CD14-positive monocyte (primary cell): Measurements from ENCODE around the gene NTSR2. TPM values are rescaled to one million over a fixed set of nuclear protein-coding genes. Genes with fewer than 3 reads are reported as not detected.

ENCODE experiments used
- DNase-seq, 3 donors: peaks; one replicate each; pipeline ENCODE4 v3.0.0-alpha.2; 2011 to 2022
- H2AFZ ChIP-seq: 2 replicates; pipeline ENCODE4 v1.6.0; 2012; ENCODE audit warnings: mild to moderate bottlenecking, low read depth, low read length, inconsistent platforms; ENCODE audit not compliant: insufficient read depth, poor library complexity, severe bottlenecking
- H3K27ac ChIP-seq, 2 donors: 1 replicate in 1 of 2; 2 replicates in 1 of 2; pipeline ENCODE4 v1.5.1; 2012 to 2013; ENCODE audit warnings: low read length in 2 of 2, control low read depth in 1 of 2, inconsistent platforms in 1 of 2, low read depth in 1 of 2, mild to moderate bottlenecking in 1 of 2
- H3K27me3 ChIP-seq, 2 donors: one replicate each; pipeline versions ENCODE4 v1.6.0 to v1.6.1; 2011 to 2013; ENCODE audit warnings: low read length in 2 of 2; ENCODE audit not compliant: control insufficient read depth in 2 of 2, insufficient read depth in 2 of 2
- H3K36me3 ChIP-seq, 2 donors: replicated peaks in 1 of 2; 1 replicate in 1 of 2; 2 replicates in 1 of 2; pipeline versions ENCODE4 v1.5.1 to v1.6.1; 2012 to 2013; ENCODE audit warnings: low read length in 2 of 2, control low read depth in 1 of 2, inconsistent platforms in 1 of 2, mild to moderate bottlenecking in 1 of 2; ENCODE audit not compliant: insufficient read depth in 2 of 2, control insufficient read depth in 1 of 2
- H3K4me1 ChIP-seq, 2 donors: 1 replicate in 1 of 2; 2 replicates in 1 of 2; pipeline versions ENCODE4 v1.5.1 to v1.6.1; 2012 to 2013; ENCODE audit warnings: low read length in 2 of 2, control low read depth in 1 of 2, inconsistent platforms in 1 of 2, mild to moderate bottlenecking in 1 of 2, moderate library complexity in 1 of 2; ENCODE audit not compliant: insufficient read depth in 2 of 2, control insufficient read depth in 1 of 2
- H3K4me2 ChIP-seq: replicated peaks from 2 replicates; pipeline ENCODE3; 2012; ENCODE audit warnings: low read length, moderate library complexity, mild to moderate bottlenecking; ENCODE audit not compliant: poor library complexity, severe bottlenecking; ENCODE audit errors: extremely low read depth
- H3K4me3 ChIP-seq, 3 experiments: fragments of 200-600 bp in 1 of 3; sonication (generic) in 1 of 3; replicated peaks in 1 of 3; 1 replicate in 2 of 3; 2 replicates in 1 of 3; pipeline ENCODE4 v1.5.1; 2011 to 2013; ENCODE audit warnings: low read length in 3 of 3, mild to moderate bottlenecking in 3 of 3, control low read depth in 2 of 3, low read depth in 2 of 3, inconsistent platforms in 1 of 3, moderate library complexity in 1 of 3
- H3K79me2 ChIP-seq: 2 replicates; pipeline ENCODE4 v1.6.0; 2012; ENCODE audit warnings: mild to moderate bottlenecking, control low read depth, inconsistent platforms, low read length, moderate library complexity; ENCODE audit not compliant: insufficient read depth
- H3K9ac ChIP-seq: 2 replicates; pipeline ENCODE4 v1.6.0; 2017; ENCODE audit warnings: low read length, mild to moderate bottlenecking; ENCODE audit not compliant: insufficient read depth, poor library complexity, severe bottlenecking
- H3K9me3 ChIP-seq, 2 donors: replicated peaks in 1 of 2; 1 replicate in 1 of 2; 2 replicates in 1 of 2; pipeline versions ENCODE4 v1.5.1 to v1.6.1; 2012 to 2013; ENCODE audit warnings: low read length in 2 of 2, control low read depth in 1 of 2; ENCODE audit not compliant: control insufficient read depth in 1 of 2, insufficient read depth in 1 of 2
- H4K20me1 ChIP-seq: 2 replicates; pipeline ENCODE4 v1.6.0; 2012; ENCODE audit warnings: mild to moderate bottlenecking, low read length, control low read depth, moderate library complexity; ENCODE audit not compliant: insufficient read depth
- H3K27ac Mint-ChIP-seq, 7 donors: one replicate each; pipeline ENCODE4 v1.8.0; 2020; ENCODE audit warnings: mild to moderate bottlenecking in 7 of 7, mixed read lengths in 7 of 7, moderate library complexity in 6 of 7, inconsistent platforms in 2 of 7
- H3K27me3 Mint-ChIP-seq, 3 donors: one replicate each; pipeline ENCODE4 v1.8.0; 2021 to 2022; ENCODE audit warnings: low read depth in 3 of 3, mild to moderate bottlenecking in 3 of 3, mixed read lengths in 3 of 3, moderate library complexity in 3 of 3, inconsistent platforms in 1 of 3
- H3K36me3 Mint-ChIP-seq, 2 donors: one replicate each; pipeline ENCODE4 v1.8.0; 2020; ENCODE audit warnings: mixed read lengths in 2 of 2, inconsistent platforms in 1 of 2, mild to moderate bottlenecking in 1 of 2
- H3K4me1 Mint-ChIP-seq: one replicate; pipeline ENCODE4 v1.8.0; 2020; ENCODE audit warnings: mild to moderate bottlenecking, mixed read lengths
- H3K4me3 Mint-ChIP-seq, 2 donors: one replicate each; pipeline ENCODE4 v1.8.0; 2020; ENCODE audit warnings: mild to moderate bottlenecking in 2 of 2, mixed read lengths in 2 of 2, moderate library complexity in 1 of 2
- H3K9me3 Mint-ChIP-seq, 7 donors: one replicate each; pipeline ENCODE4 v1.8.0; 2020 to 2022; ENCODE audit warnings: mixed read lengths in 7 of 7, mild to moderate bottlenecking in 6 of 7, moderate library complexity in 6 of 7, inconsistent platforms in 2 of 7
- CTCF ChIP-seq: fragments of 200-600 bp; IDR thresholded peaks from one replicate; pipeline ENCODE4 v1.8.0; 2022; ENCODE audit warnings: antibody characterized with exemption, mild to moderate bottlenecking
- WGBS: methylation state at CpG from one replicate; pipeline ENCODE4 v1.1.5; 2013; ENCODE audit warnings: missing lambda C conversion rate; ENCODE audit not compliant: insufficient coverage; 5-methylcytosine and 5-hydroxymethylcytosine counted together
- intact Hi-C, 2 donors: fragments of 100-400 bp; cut with micrococcal nuclease; formaldehyde crosslinking; loops; one replicate each; pipeline versions ENCODE4 v1.15.0 to v1.15.1; 2023
- polyA plus RNA-seq, 3 donors: library from polyadenylated mRNA; depleted of rRNA in 1 of 3; unstranded in 2 of 3; stranded (reverse) in 1 of 3; fragments of 300-500 nt in 2 of 3; fragments of >200 nt in 1 of 3; fragmentation: Illumina TruSeq in 2 of 3; gene quantifications; 1 replicate in 2 of 3; 2 replicates in 1 of 3; pipeline ENCODE4 v1.2.3, GENCODE V29; 2012 to 2021

NTSR2 gene
- polyA plus RNA-seq, 3 donors, result not detected

DNA sequence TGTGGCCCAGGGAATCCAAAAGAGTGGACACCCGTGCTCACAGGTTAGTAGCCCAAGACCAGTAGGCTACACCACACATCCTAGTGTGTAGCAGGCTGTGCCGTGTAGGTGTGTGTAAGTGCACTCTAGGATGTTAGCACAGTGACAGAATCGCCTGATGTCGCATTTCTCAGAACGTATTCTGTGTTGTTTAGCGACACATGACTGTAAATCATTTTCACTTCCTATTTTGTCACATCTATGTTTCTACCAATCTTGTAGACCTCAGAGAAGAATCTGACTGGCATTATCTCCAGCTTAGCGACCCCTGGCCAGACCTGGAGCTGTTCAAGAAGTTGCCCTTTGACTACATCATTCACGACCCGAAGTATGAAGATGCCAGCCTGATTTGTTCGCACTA lies 45.1 kb downstream of the NTSR2 start:
- no peak overlapping the region for H3K4me3 ChIP-seq
- peaks cover 7 to 9% of the 10 kb centered on the region in 2 donors for H3K9me3 ChIP-seq
- peaks cover 1 to 15% (median 7%) of the 10 kb centered on the region in 7 donors for H3K9me3 Mint-ChIP-seq
- peaks cover 0 to 2% of the 10 kb centered on the region in 2 donors for H3K27me3 ChIP-seq
- H3K4me3 Mint-ChIP-seq, result no peak overlapping the region
- DNase-seq, result no peak
- TF ChIP-seq CTCF, result no peak
- intact Hi-C loops, result no loop called here
- no peaks in the 10 kb centered on the region for H3K4me1 ChIP-seq
- H3K4me1 Mint-ChIP-seq, result no peaks in the 10 kb centered on the region
- peaks cover 0 to 7% (median 3%) of the 10 kb centered on the region in 3 donors for H3K27me3 Mint-ChIP-seq
- no peak overlapping the region for H3K27ac ChIP-seq
- H4K20me1 ChIP-seq, result no peaks in the 10 kb centered on the region
- no peak overlapping the region for H3K4me2 ChIP-seq
- 69% methylated on average over 5 of the region's 10 CpGs for WGBS
- H3K36me3 ChIP-seq, result no peaks in the 10 kb centered on the region
- no peak overlapping the region for H2AFZ ChIP-seq
- H3K79me2 ChIP-seq, result no peaks in the 10 kb centered on the region
- H3K27ac Mint-ChIP-seq, result no peak overlapping the region
- no peaks in the 10 kb centered on the region for H3K36me3 Mint-ChIP-seq
- H3K9ac ChIP-seq, result no peak overlapping the region

DNA sequence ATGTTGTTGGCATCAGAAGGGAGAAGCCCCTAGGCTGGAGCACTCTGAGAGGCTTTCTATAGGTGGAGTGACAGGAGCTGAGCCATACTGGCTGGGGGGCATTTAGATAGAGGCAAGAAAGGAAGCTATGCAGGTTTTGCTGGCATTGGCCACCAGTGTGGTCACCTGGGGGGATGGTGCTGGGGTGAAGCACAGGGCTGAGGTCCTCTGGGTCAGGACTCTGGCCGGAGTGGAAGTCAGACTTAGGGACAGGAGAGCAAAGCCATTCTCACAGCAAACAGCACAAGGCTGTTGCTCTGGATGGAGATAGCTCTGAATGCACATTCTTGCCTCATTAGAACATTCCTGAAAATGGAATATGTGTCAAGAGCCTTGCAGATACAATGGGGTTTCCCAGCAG lies 47.4 kb downstream of the NTSR2 start:
- Mint-ChIP-seq H3K36me3 (no peaks in the 10 kb centered on the region), H3K4me1 (no peaks in the 10 kb centered on the region), H3K9me3 (peaks cover 0 to 10% (median 5%) of the 10 kb centered on the region in 7 donors), H3K27ac (no peak overlapping the region), H3K27me3 (peaks cover 0 to 8% (median 3%) of the 10 kb centered on the region in 3 donors), H3K4me3 (no peak overlapping the region)
- H3K9ac ChIP-seq, result no peak overlapping the region
- no peak overlapping the region for H2AFZ ChIP-seq
- WGBS, result no CpG with 5 or more reads among the region's 1 CpG
- H4K20me1 ChIP-seq, result no peaks in the 10 kb centered on the region
- no peak overlapping the region for H3K27ac ChIP-seq
- TF ChIP-seq CTCF, result no peak
- H3K9me3 ChIP-seq, result peaks cover 7 to 8% of the 10 kb centered on the region in 2 donors
- no peak for DNase-seq
- no peaks in the 10 kb centered on the region for H3K4me1 ChIP-seq
- H3K4me3 ChIP-seq, result no peak overlapping the region
- no peaks in the 10 kb centered on the region for H3K36me3 ChIP-seq
- peaks cover 0 to 2% of the 10 kb centered on the region in 2 donors for H3K27me3 ChIP-seq
- H3K79me2 ChIP-seq, result no peaks in the 10 kb centered on the region
- intact Hi-C loops, result no loop called here
- H3K4me2 ChIP-seq, result no peak overlapping the region
